ENCODE measurements around the gene DESI2.
A peak's percentile ranks its signal among the peaks of the same experiment; 100 is the strongest.
"Not testable (repeated sequence)": the region's sequence is repeated elsewhere in the genome, so short reads cannot be mapped to it uniquely, and the experiment has no call there.

DESI2 gene

GRCh38 chr1:244665771-244666217, 12.9 kb downstream of the DESI2 start:
- no peak overlapping the region for H3K4me3 Mint-ChIP-seq
- no peak overlapping the region for H3K27ac Mint-ChIP-seq
- H3K9me3 Mint-ChIP-seq: no peaks in the 10 kb centered on the region
- H3K36me3 Mint-ChIP-seq: peaks cover 4% of the 10 kb centered on the region
- DNase-seq (ENCODE audit: low spot score in 2 of 2) (no peak), ATAC-seq (ENCODE audit: low read depth) (peak; percentile 83)
- peaks cover 14% of the 10 kb centered on the region for H3K4me1 Mint-ChIP-seq
- H3K27me3 Mint-ChIP-seq: no peaks in the 10 kb centered on the region

DNA sequence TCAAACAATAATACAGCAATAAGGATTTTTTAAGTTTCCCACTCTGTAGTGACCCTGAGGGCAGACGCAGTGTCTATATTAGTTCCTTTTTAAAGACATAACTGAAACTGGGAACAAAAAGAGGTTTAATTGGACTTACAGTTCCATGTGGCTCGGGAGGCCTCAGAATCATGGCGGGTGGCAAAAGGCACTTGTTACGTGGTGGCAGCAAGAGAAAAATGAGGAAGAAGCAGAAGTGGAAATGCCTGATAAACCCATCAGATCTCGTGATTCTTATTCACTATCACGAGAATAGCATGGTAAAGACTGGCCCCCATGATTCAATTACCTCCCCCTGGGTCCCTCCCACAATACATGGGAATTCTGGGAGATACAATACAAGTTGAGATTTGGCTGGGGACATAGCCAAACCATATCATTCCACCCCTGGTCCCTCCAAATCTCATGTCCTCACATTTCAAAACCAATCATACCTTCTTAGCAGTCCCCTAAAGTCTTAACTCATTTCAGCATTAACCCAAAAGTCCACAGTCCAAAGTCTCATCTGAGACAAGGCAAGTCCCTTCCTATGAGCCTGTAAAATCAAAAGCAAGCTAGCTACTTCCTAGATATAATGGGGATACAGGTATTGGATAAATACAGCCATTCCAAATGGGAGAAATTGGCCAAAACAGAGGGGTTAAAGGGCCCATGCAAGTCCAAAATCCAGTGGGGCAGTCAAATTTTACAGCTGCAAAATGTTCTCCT, 13.9 kb downstream of the DESI2 start:
- not testable (repeated sequence) for DNase-seq (ENCODE audit: low spot score in 2 of 2); H3K9me3 Mint-ChIP-seq; H3K36me3 Mint-ChIP-seq; H3K27ac Mint-ChIP-seq; ATAC-seq (ENCODE audit: low read depth); H3K27me3 Mint-ChIP-seq; H3K4me3 Mint-ChIP-seq
- H3K4me1 Mint-ChIP-seq: peaks cover 15% of the 10 kb centered on the region

- no peaks in the 10 kb centered on the region for H3K27me3 Mint-ChIP-seq
- DNase-seq (ENCODE audit: low spot score in 2 of 2) (no peak), ATAC-seq (ENCODE audit: low read depth) (no peak)
- no peak overlapping the region for H3K27ac Mint-ChIP-seq
- no peak overlapping the region for H3K4me3 Mint-ChIP-seq
- peaks cover 10% of the 10 kb centered on the region for H3K4me1 Mint-ChIP-seq
- H3K36me3 Mint-ChIP-seq: peaks cover 10% of the 10 kb centered on the region
- no peaks in the 10 kb centered on the region for H3K9me3 Mint-ChIP-seq
Measured at GRCh38 chr1:244667797-244668196, 14.9 kb downstream of the DESI2 start.

- Mint-ChIP-seq H3K27me3 (no peaks in the 10 kb centered on the region), H3K27ac (no peak overlapping the region), H3K4me1 (peaks cover 15% of the 10 kb centered on the region), H3K4me3 (no peak overlapping the region), H3K36me3 (peaks cover 17% of the 10 kb centered on the region), H3K9me3 (no peaks in the 10 kb centered on the region)
- ATAC-seq (ENCODE audit: low read depth): no peak
- no peak for DNase-seq (ENCODE audit: low spot score in 2 of 2)
Measured at GRCh38 chr1:244672946-244673682, 20.2 kb downstream of the DESI2 start.

GRCh38 chr1:244674446-244674845, 21.5 kb downstream of the DESI2 start:
- Mint-ChIP-seq H3K9me3 (no peaks in the 10 kb centered on the region), H3K4me3 (no peak overlapping the region), H3K27ac (no peak overlapping the region), H3K27me3 (no peaks in the 10 kb centered on the region), H3K4me1 (peaks cover 15% of the 10 kb centered on the region), H3K36me3 (peaks cover 21% of the 10 kb centered on the region)
- ATAC-seq (ENCODE audit: low read depth): no peak
- DNase-seq (ENCODE audit: low spot score in 2 of 2): no peak

DNA sequence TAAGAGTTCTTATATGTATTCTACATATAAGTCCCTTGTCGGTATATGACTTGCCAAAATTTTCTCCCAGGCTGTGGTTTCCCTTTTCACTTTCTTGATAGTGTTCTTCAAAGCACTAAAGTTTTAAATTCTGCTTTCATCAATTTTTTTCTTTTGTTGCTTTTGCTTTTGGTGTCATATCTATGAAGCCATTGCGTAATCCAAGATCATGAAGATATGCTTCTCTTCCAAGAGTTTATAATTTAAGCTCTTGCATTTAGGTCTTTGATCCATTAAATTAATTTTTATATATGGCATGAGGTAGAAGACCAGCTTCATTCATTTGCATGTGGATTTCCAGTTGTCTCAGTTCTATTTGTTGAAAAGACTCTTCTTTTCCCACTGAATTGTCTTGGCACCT, 22.2 kb downstream of the DESI2 start:
- no peak for DNase-seq (ENCODE audit: low spot score in 2 of 2)
- Mint-ChIP-seq H3K4me3 (no peak overlapping the region), H3K36me3 (peaks cover 23% of the 10 kb centered on the region), H3K9me3 (no peaks in the 10 kb centered on the region), H3K27me3 (no peaks in the 10 kb centered on the region), H3K4me1 (peaks cover 17% of the 10 kb centered on the region), H3K27ac (no peak overlapping the region)
- ATAC-seq (ENCODE audit: low read depth): no peak

GRCh38 chr1:244678697-244679096, 25.8 kb downstream of the DESI2 start:
- H3K4me3 Mint-ChIP-seq: no peak overlapping the region
- peaks cover 25% of the 10 kb centered on the region for H3K36me3 Mint-ChIP-seq
- H3K9me3 Mint-ChIP-seq: no peaks in the 10 kb centered on the region
- peaks cover 19% of the 10 kb centered on the region for H3K4me1 Mint-ChIP-seq
- ATAC-seq (ENCODE audit: low read depth) (no peak), DNase-seq (ENCODE audit: low spot score in 2 of 2) (no peak)
- no peak overlapping the region for H3K27ac Mint-ChIP-seq
- no peaks in the 10 kb centered on the region for H3K27me3 Mint-ChIP-seq

- H3K36me3 Mint-ChIP-seq: peaks cover 21% of the 10 kb centered on the region
- no peaks in the 10 kb centered on the region for H3K9me3 Mint-ChIP-seq
- H3K27me3 Mint-ChIP-seq: no peaks in the 10 kb centered on the region
- H3K27ac Mint-ChIP-seq: no peak overlapping the region
- no peak for DNase-seq (ENCODE audit: low spot score in 2 of 2)
- H3K4me1 Mint-ChIP-seq: peaks cover 15% of the 10 kb centered on the region
- no peak overlapping the region for H3K4me3 Mint-ChIP-seq
- no peak for ATAC-seq (ENCODE audit: low read depth)
Measured at GRCh38 chr1:244680667-244681066, 27.7 kb downstream of the DESI2 start.

GRCh38 chr1:244682087-244682486, 29.2 kb downstream of the DESI2 start:
- not testable (repeated sequence) for DNase-seq (ENCODE audit: low spot score in 2 of 2); H3K27me3 Mint-ChIP-seq; H3K9me3 Mint-ChIP-seq; ATAC-seq (ENCODE audit: low read depth); H3K27ac Mint-ChIP-seq; H3K4me3 Mint-ChIP-seq
- H3K4me1 Mint-ChIP-seq: peaks cover 13% of the 10 kb centered on the region
- peaks cover 27% of the 10 kb centered on the region for H3K36me3 Mint-ChIP-seq

DNA sequence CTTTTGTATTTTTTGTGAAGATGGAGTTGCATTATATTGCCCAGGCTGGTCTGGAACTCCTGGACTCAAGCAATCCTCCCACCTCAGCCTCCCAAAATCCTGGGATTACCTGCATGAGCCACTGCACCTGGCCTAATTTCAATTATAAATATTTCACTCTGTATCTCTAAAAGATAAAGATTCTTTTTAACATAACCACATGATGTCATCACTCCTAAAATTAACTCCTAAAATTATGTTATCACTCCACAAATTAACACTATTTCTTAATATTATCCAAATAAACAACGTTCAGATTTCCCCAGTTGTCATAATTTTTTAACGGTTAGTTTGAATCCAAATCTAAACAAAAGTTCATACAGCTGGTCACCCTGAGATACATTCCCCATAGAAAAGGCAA, 43.0 kb downstream of the DESI2 start:
- Mint-ChIP-seq H3K36me3 (peaks cover 59% of the 10 kb centered on the region), H3K27ac (no peak overlapping the region)
- no peak for ATAC-seq (ENCODE audit: low read depth)

GRCh38 chr1:244699741-244700140, 46.8 kb downstream of the DESI2 start:
- peaks cover 12% of the 10 kb centered on the region for H3K9me3 Mint-ChIP-seq
- H3K4me1 Mint-ChIP-seq: no peaks in the 10 kb centered on the region
- no peak overlapping the region for H3K27ac Mint-ChIP-seq
- DNase-seq (ENCODE audit: low spot score in 2 of 2) (no peak), ATAC-seq (ENCODE audit: low read depth) (no peak)
- peaks cover 56% of the 10 kb centered on the region for H3K36me3 Mint-ChIP-seq
- no peak overlapping the region for H3K4me3 Mint-ChIP-seq
- no peaks in the 10 kb centered on the region for H3K27me3 Mint-ChIP-seq

More for the DNA sequence above, 43.0 kb downstream of the DESI2 start:
- Mint-ChIP-seq H3K9me3 (peaks cover 12% of the 10 kb centered on the region), H3K4me3 (no peak overlapping the region), H3K4me1 (no peaks in the 10 kb centered on the region), H3K27me3 (no peaks in the 10 kb centered on the region)
- DNase-seq (ENCODE audit: low spot score in 2 of 2): no peak

DNA sequence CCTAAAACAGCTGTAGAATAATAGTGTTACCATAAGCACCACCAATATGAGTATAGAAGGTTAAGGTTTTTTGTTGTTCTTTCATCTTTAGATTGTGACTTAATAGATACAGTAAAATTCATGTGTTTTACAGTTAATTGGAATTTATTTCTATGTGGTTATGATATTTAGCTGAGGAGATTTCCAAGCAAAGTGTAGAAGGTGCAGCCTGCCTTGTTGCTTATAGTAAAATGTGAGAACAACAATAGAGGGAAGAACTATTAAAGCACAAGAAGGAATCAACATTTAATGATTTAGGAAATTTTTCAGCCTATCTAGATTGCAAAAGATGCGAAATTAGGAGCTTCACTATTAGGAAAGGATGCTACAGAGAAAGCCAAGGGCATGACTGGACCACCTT, 47.9 kb downstream of the DESI2 start:
- DNase-seq (ENCODE audit: low spot score in 2 of 2) (no peak), ATAC-seq (ENCODE audit: low read depth) (no peak)
- H3K9me3 Mint-ChIP-seq: peaks cover 12% of the 10 kb centered on the region
- H3K36me3 Mint-ChIP-seq: peaks cover 58% of the 10 kb centered on the region
- no peak overlapping the region for H3K27ac Mint-ChIP-seq
- H3K27me3 Mint-ChIP-seq: no peaks in the 10 kb centered on the region
- H3K4me1 Mint-ChIP-seq: no peaks in the 10 kb centered on the region
- no peak overlapping the region for H3K4me3 Mint-ChIP-seq

GRCh38 chr1:244702620-244703019, 49.7 kb downstream of the DESI2 start:
- peaks cover 47% of the 10 kb centered on the region for H3K36me3 Mint-ChIP-seq
- H3K9me3 Mint-ChIP-seq: peaks cover 12% of the 10 kb centered on the region
- no peaks in the 10 kb centered on the region for H3K4me1 Mint-ChIP-seq

GRCh38 chr1:244704107-244704506, 51.2 kb downstream of the DESI2 start:
- Mint-ChIP-seq H3K4me3 (no peak overlapping the region), H3K4me1 (no peaks in the 10 kb centered on the region), H3K36me3 (peaks cover 36% of the 10 kb centered on the region)

More at GRCh38 chr1:244702620-244703019, 49.7 kb downstream of the DESI2 start:
- DNase-seq (ENCODE audit: low spot score in 2 of 2) (no peak), ATAC-seq (ENCODE audit: low read depth) (no peak)
- H3K27me3 Mint-ChIP-seq: no peaks in the 10 kb centered on the region
- no peak overlapping the region for H3K4me3 Mint-ChIP-seq
- no peak overlapping the region for H3K27ac Mint-ChIP-seq

More at GRCh38 chr1:244704107-244704506, 51.2 kb downstream of the DESI2 start:
- H3K27ac Mint-ChIP-seq: no peak overlapping the region
- H3K27me3 Mint-ChIP-seq: no peaks in the 10 kb centered on the region
- ATAC-seq (ENCODE audit: low read depth) (no peak), DNase-seq (ENCODE audit: low spot score in 2 of 2) (no peak)
- H3K9me3 Mint-ChIP-seq: peaks cover 10% of the 10 kb centered on the region
